Subcutaneous adipose tissue (tissue), 4 donors: ENCODE data around the gene PTPRN2. TPM values are rescaled to one million over a fixed set of nuclear protein-coding genes. Genes with fewer than 3 reads are reported as not detected.

Source experiments
- total RNA-seq, 4 donors: library from RNA; depleted of rRNA; stranded (reverse); fragments of >200 nt; gene quantifications; one replicate each; pipeline ENCODE4 v1.1.0, GENCODE V29; 2016
- TF ChIP-seq, protein P1 (sequence below): fragments of 450-650 bp; IDR thresholded peaks from one replicate; pipeline ENCODE4 v1.5.1; 2016; ENCODE audit warnings: low read depth, mild to moderate bottlenecking, control low read depth, antibody characterized with exemption, moderate library complexity

Gene PTPRN2
- total RNA-seq, 4 donors from 2014 or later: 2.0 to 4.6 (median 3.7) TPM

DNA sequence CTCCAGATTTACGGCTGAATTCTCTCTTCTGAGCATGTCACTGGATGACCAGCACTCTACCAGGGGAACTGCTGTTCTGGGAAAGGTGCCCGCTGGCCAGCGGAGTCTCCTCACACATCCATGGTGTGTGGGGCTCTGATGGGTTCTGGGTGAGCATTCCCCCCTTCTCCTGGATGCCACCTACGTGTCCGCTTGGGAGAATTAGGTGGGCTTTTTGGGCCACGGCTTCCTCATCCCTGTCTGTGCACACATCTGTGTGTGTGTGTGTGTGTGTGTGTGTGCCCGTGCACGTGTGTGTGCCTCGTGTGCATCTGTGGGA, 1087.8 kb downstream of the PTPRN2 start:
- TF ChIP-seq, protein P1, sequence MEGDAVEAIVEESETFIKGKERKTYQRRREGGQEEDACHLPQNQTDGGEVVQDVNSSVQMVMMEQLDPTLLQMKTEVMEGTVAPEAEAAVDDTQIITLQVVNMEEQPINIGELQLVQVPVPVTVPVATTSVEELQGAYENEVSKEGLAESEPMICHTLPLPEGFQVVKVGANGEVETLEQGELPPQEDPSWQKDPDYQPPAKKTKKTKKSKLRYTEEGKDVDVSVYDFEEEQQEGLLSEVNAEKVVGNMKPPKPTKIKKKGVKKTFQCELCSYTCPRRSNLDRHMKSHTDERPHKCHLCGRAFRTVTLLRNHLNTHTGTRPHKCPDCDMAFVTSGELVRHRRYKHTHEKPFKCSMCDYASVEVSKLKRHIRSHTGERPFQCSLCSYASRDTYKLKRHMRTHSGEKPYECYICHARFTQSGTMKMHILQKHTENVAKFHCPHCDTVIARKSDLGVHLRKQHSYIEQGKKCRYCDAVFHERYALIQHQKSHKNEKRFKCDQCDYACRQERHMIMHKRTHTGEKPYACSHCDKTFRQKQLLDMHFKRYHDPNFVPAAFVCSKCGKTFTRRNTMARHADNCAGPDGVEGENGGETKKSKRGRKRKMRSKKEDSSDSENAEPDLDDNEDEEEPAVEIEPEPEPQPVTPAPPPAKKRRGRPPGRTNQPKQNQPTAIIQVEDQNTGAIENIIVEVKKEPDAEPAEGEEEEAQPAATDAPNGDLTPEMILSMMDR: no peak

DNA sequence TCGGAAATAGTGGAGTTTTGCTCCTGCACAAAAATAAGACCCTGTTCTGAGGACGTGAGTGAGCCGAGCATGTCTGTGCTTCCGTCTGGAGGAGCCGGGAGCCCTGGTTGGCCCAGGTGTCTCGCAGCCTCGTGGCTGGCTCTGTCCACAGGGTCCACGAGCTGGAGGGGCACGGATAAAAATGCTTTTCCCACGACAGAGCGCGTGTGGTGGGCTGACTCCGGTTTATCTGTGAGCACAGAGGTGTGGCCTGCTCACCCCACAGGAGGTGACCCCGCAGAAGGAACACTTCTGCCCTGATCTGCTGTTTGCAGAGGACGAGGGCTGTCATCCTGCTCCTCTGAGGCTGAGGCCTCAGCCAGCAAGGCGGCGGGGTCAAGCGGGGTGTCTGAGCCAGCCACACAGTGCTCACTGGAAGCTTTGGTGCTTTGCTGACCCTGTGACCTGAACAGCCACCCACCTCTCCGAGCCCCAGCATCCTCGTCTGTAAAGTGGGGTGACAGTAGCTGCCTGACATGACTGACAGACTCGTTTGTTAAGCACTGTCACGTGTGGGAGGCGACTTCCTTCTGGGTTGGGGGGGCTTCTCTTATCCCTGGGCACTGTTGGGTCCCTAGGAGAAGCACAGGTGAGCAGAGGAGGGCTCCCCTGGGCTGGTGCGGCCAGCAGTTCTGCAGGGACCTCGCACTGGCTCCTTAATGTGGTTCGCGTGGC, 1088.3 kb downstream of the PTPRN2 start:
- TF ChIP-seq, protein P1: no peak

DNA sequence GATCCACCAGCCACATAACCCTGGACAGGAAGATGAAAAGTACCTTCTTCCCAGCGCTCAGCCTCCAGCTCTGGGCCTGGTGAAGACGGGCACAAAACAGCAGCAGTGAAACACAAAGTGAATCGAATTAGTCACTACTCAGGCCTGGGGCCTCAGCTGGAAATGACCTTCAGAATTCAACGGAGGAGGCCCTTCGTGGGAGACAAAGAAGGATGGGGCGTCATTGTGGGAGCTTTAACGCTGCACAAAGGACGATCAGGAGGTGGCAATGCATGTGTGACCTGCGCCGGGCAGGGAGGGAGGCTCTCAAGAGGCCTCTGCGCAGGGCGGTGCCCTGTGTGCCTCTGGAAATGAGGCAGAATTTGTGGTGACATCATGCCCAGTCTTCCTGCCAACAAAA, 1089.0 kb downstream of the PTPRN2 start:
- TF ChIP-seq, protein P1: no peak

DNA sequence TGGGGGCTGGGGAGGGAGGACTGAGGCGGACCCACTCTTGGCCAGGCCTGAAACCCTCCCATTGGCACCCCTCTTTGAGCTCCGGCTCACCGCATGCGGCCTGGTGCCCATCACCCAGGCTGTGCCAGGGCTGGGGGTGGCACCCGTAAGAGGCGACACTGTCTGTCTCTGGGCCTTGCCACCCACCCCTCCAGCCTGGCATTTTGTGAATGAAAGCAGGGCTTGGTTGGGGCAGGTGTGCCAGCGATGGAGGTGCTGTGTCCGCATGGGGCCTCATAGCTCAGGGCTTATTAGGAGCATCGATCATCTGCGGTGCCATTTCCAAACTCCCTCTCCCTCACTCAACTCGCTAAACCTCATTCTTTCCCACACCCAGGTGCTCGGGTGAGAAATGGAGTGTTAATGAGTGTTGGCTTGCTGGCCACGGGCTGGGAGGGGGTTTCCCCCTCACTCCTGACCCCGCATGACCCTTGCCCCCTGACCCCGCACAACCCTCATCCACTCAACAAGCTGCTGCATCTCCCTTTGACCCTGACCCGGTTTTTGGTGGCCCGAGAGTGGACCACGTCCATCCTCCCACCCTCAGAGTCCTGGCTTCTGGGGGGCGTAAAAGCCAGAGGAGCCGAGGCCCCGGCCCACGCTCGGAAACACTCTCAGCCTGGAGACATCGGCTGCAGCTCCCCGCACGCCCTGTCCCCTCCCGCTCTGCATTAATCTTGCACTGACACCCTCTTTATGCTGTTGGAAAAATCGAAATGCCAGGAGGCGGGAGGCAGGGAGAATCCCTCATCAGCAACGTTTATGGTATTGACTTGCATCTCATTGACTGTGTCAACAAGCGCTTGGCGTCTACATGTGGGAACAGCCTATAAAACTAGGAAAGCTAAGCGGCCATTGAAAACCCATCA, 1089.6 kb downstream of the PTPRN2 start:
- TF ChIP-seq, protein P1: no peak

DNA sequence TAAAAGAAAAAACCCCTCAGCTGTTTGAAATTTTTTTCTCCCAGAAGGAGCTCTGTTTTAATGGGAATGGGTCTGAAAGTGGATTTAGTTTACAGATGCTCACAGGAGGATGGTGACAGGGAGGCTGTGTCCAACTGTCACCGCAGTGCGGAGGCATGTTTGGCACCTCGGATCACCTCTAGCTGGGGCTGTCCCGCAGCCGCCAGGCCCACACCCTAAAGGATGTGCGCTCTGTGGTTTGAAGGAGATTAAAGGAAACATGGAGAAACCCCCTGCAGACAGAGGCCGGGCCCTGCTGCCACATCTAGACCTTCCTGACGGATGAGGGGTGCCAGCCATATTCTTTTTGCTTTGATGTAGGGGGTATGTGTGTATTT, 1090.3 kb downstream of the PTPRN2 start:
- TF ChIP-seq, protein P1: no peak

DNA sequence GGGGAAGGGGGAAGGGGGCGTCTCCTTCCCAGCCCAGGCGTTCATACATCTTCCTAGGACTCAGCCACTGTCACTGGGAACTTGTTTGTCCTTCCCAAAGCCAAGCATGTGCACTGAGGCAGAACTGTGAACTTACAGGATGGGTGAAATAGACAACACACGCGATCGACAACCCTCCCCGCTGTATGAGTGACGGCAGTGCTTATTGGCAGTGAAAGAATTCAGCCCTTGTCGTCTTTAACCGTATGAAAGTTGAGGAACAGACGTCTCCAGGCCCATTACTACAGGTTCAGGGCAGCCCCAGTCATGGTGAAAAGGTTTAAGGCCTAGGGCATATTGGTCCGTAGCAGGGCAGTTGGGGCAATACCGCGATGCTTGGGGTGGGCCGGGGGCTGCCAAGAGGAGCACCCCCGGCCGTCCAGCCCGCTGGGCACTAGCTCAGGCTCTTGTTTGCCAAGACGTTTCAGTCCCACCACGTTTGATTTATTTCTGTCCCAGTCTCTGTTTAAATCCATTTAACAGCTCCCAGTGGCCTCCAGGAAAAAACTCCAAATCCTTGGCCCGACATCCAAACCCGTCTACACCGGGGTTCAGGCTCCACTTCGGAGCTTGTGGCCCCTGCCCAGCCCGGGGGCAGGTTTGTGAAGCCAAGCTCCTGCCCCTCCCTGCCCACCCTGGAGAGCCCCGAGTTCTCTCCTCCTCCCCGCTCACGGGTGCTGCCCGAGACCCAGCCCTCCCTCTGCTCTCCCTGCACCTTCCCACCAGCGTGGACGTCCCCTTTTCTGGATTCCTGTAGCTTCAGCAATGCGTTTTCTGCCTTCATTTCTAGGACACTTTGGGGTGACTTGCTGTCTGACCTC, 1091.0 kb downstream of the PTPRN2 start:
- TF ChIP-seq, protein P1: no peak
